ENCODE results near the gene PLCG2. TPM values are rescaled to one million over a fixed set of nuclear protein-coding genes. Genes with fewer than 3 reads are reported as not detected.

Gene PLCG2
- total RNA-seq, 6 experiments from 2014 or later = 0.14 to 0.61 (median 0.27) TPM

Other genes starting within 250 kb of the PLCG2 start
- not detected for gene SDR42E1, start 232.2 kb downstream of the PLCG2 start, total RNA-seq (2021; fragmentation: NEBNext Ultra II Directional; extraction: Animal tissue kit (Norgen Biotek cat#: 25700))